CD4-positive, alpha-beta T cell (primary cell): ENCODE data around the gene PIERCE2. TPM values are rescaled to one million over a fixed set of nuclear protein-coding genes. Genes with fewer than 3 reads are reported as not detected.

ENCODE experiments used
- ATAC-seq: fragments of 200-7000 bp; cut with Tn5 transposase; one replicate; pipeline ENCODE4 v1.10.0; 2022; ENCODE audit warnings: mild to moderate bottlenecking; ENCODE audit not compliant: poor library complexity
- CTCF ChIA-PET: fragments of 350-600 bp; sonication (Branson Sonifier 250); formaldehyde crosslinking; loops from one replicate; lab custom pipeline; 2021; ENCODE audit warnings: antibody characterized with exemption, inconsistent platforms; lab: Charles Lee
- POLR2A ChIA-PET: fragments of 350-600 bp; sonication (Branson Sonifier 250); formaldehyde crosslinking; loops from one replicate; lab custom pipeline; 2021; ENCODE audit warnings: antibody characterized with exemption, inconsistent platforms; lab: Charles Lee
- DNase-seq, 14 experiments: peaks; one replicate each; pipeline ENCODE4 v3.0.0-alpha.2; 2013 to 2020; ENCODE audit warnings: mixed read lengths in 2 of 14
- H3K27ac ChIP-seq, 2 donors: one replicate each; pipeline versions ENCODE4 v1.5.1 to v1.7.0; 2013; ENCODE audit warnings: low read length in 2 of 2, low read depth in 1 of 2, mild to moderate bottlenecking in 1 of 2
- H3K27me3 ChIP-seq, 2 experiments: 1 replicate in 1 of 2; 2 replicates in 1 of 2; pipeline versions ENCODE4 v1.6.1 to v1.7.0; 2013; ENCODE audit warnings: low read length in 2 of 2, control low read depth in 1 of 2, mild to moderate bottlenecking in 1 of 2, moderate library complexity in 1 of 2; ENCODE audit not compliant: insufficient read depth in 2 of 2, control insufficient read depth in 1 of 2
- H3K36me3 ChIP-seq: one replicate; pipeline ENCODE4 v1.6.1; 2013; ENCODE audit warnings: low read length, control low read depth; ENCODE audit not compliant: insufficient read depth
- H3K4me1 ChIP-seq: one replicate; pipeline ENCODE4 v1.6.1; 2013; ENCODE audit warnings: low read length, control low read depth; ENCODE audit not compliant: insufficient read depth
- H3K4me3 ChIP-seq: one replicate; pipeline ENCODE4 v1.5.1; 2013; ENCODE audit warnings: mild to moderate bottlenecking, low read length, moderate library complexity
- H3K9me3 ChIP-seq, 2 experiments: 1 replicate in 1 of 2; 2 replicates in 1 of 2; pipeline versions ENCODE4 v1.6.1 to v1.7.0; 2013; ENCODE audit warnings: low read length in 2 of 2, mild to moderate bottlenecking in 2 of 2, control low read depth in 1 of 2, moderate library complexity in 1 of 2; ENCODE audit not compliant: control insufficient read depth in 1 of 2, insufficient read depth in 1 of 2
- H3K27ac Mint-ChIP-seq: one replicate; pipeline ENCODE4 v1.8.0; 2020; ENCODE audit warnings: mixed read lengths
- H3K27me3 Mint-ChIP-seq: one replicate; pipeline ENCODE4 v1.8.0; 2021; ENCODE audit warnings: mixed read lengths
- H3K36me3 Mint-ChIP-seq: one replicate; pipeline ENCODE4 v1.8.0; 2021; ENCODE audit warnings: low read depth, mixed read lengths
- H3K4me1 Mint-ChIP-seq: one replicate; pipeline ENCODE4 v1.8.0; 2021; ENCODE audit warnings: low read depth, mixed read lengths
- H3K4me3 Mint-ChIP-seq: one replicate; pipeline ENCODE4 v1.8.0; 2020; ENCODE audit warnings: mild to moderate bottlenecking, mixed read lengths
- H3K9me3 Mint-ChIP-seq: one replicate; pipeline ENCODE4 v1.8.0; 2020; ENCODE audit warnings: mixed read lengths
- CTCF ChIP-seq: fragments of 200-600 bp; IDR thresholded peaks from one replicate; pipeline ENCODE4 v1.8.0; 2022; ENCODE audit warnings: antibody characterized with exemption, mild to moderate bottlenecking
- intact Hi-C, 2 experiments: fragments of 100-400 bp; cut with DNase I in 1 of 2; cut with micrococcal nuclease in 1 of 2; formaldehyde crosslinking; loops; one replicate each; pipeline versions ENCODE4 v1.15.1 to v1.9.0; 2023 to 2025; cut with DNase I, micrococcal nuclease
- total RNA-seq, 174 experiments: library from RNA in 2 of 174; stranded (reverse) in 2 of 174; gene quantifications; one replicate each; pipeline ENCODE4 v1.2.3 and lab custom pipeline; 2021 to 2026

The PIERCE2 gene
- total RNA-seq, 2 experiments from 2014 or later, result not detected

- no peaks in the 10 kb centered on the region for H3K27me3 ChIP-seq
- H3K27me3 Mint-ChIP-seq, result no peaks in the 10 kb centered on the region
- ATAC-seq (no peak), DNase-seq (no peak)
- no peaks in the 10 kb centered on the region for H3K4me1 ChIP-seq
- ChIA-PET POLR2A (no interaction called here), CTCF (interaction anchor here (1.7 kb wide), 1 partner anchor 18 kb away, joined by 5 read pairs; no protein-coding TSS in a partner anchor)
- TF ChIP-seq CTCF, result no peak
- peaks cover 68% of the 10 kb centered on the region for H3K36me3 Mint-ChIP-seq
- H3K4me3 Mint-ChIP-seq, result no peak overlapping the region
- no peaks in the 10 kb centered on the region for H3K9me3 Mint-ChIP-seq
- no peak overlapping the region for H3K27ac ChIP-seq
- H3K27ac Mint-ChIP-seq, result no peak overlapping the region
- H3K9me3 ChIP-seq, result no peaks in the 10 kb centered on the region
- H3K4me1 Mint-ChIP-seq, result no peaks in the 10 kb centered on the region
- H3K4me3 ChIP-seq, result no peak overlapping the region
- intact Hi-C loops, result no loop called here
- H3K36me3 ChIP-seq, result peaks cover 23% of the 10 kb centered on the region
These were observed 45.7 kb upstream of the PIERCE2 start for GRCh38 chr15:55362641-55363040.

GRCh38 chr15:55366981-55367380, 41.3 kb upstream of the PIERCE2 start:
- ChIA-PET POLR2A (interaction anchor here (1.1 kb wide), 1 partner anchor 41 kb away, joined by 4 read pairs; the partner anchor contains the start of genes CCPG1 and PIERCE2), CTCF (no interaction called here)
- Mint-ChIP-seq H3K9me3 (no peaks in the 10 kb centered on the region), H3K27me3 (no peaks in the 10 kb centered on the region), H3K36me3 (peaks cover 71% of the 10 kb centered on the region), H3K4me1 (no peaks in the 10 kb centered on the region), H3K4me3 (no peak overlapping the region), H3K27ac (no peak overlapping the region)
- H3K36me3 ChIP-seq, result peaks cover 30% of the 10 kb centered on the region
- ATAC-seq (no peak), DNase-seq (no peak)
- no peak for TF ChIP-seq CTCF
- H3K9me3 ChIP-seq, result no peaks in the 10 kb centered on the region
- H3K4me3 ChIP-seq, result no peak overlapping the region
- intact Hi-C loops, result no loop called here
- H3K27ac ChIP-seq, result no peak overlapping the region
- no peaks in the 10 kb centered on the region for H3K27me3 ChIP-seq
- H3K4me1 ChIP-seq, result no peaks in the 10 kb centered on the region

- intact Hi-C loops, result no loop called here
These were observed 35.4 kb upstream of the PIERCE2 start for GRCh38 chr15:55372701-55373440.

More at GRCh38 chr15:55372701-55373440, 35.4 kb upstream of the PIERCE2 start:
- H3K4me3 Mint-ChIP-seq, result no peak overlapping the region
- no peak overlapping the region for H3K27ac ChIP-seq
- no peaks in the 10 kb centered on the region for H3K4me1 ChIP-seq
- peaks cover 87% of the 10 kb centered on the region for H3K36me3 Mint-ChIP-seq
- ATAC-seq (no peak), DNase-seq (no peak)
- no peak overlapping the region for H3K4me3 ChIP-seq
- H3K9me3 Mint-ChIP-seq, result no peaks in the 10 kb centered on the region
- TF ChIP-seq CTCF, result no peak
- no peaks in the 10 kb centered on the region for H3K27me3 Mint-ChIP-seq
- H3K9me3 ChIP-seq, result no peaks in the 10 kb centered on the region
- ChIA-PET POLR2A (interaction anchor here (1.1 kb wide), 1 partner anchor 35 kb away, joined by 3 read pairs; the partner anchor contains the start of gene CCPG1), CTCF (no interaction called here)
- no peak overlapping the region for H3K27ac Mint-ChIP-seq
- H3K36me3 ChIP-seq, result peaks cover 42% of the 10 kb centered on the region
- peaks cover 8% of the 10 kb centered on the region for H3K4me1 Mint-ChIP-seq
- H3K27me3 ChIP-seq, result no peaks in the 10 kb centered on the region
